Measurements from ENCODE around the gene APOD. TPM values are rescaled to one million over a fixed set of nuclear protein-coding genes. Genes with fewer than 3 reads are reported as not detected.
"Not testable (repeated sequence)": the region's sequence is repeated elsewhere in the genome, so short reads cannot be mapped to it uniquely, and the experiment has no call there.

The APOD gene
- total RNA-seq, result 1 to 10 TPM in 1 of 2 experiments, not detected in 1; 9.3 TPM

GRCh38 chr3:195583831-195584542, at the start of gene APOD:
Gene APOD (minus strand): TSS chr3:195583940. CDS start chr3:195579461, 4,479 bp downstream.
- Mint-ChIP-seq H3K4me1 (peaks cover 20% of the 10 kb centered on the region), H3K36me3 (no peaks in the 10 kb centered on the region), H3K4me3 (no peak within 1 kb of the TSS), H3K9me3 (ENCODE audit: low read depth) (no peaks in the 10 kb centered on the region), H3K27ac (no peak within 1 kb of the TSS), H3K27me3 (peaks cover 5% of the 10 kb centered on the region)
- DNase-seq, result no peak
- CTCF ChIA-PET, result interaction anchor here (1.2 kb wide), 1 partner anchor 19 kb away, joined by 3 read pairs; no protein-coding TSS in a partner anchor
- no peak for ATAC-seq

GRCh38 chr3:195633351-195633750, 49.6 kb upstream of the APOD start:
- H3K27me3 Mint-ChIP-seq, result not testable (repeated sequence)

GRCh38 chr3:195632501-195633185, 48.9 kb upstream of the APOD start:
- ATAC-seq; CTCF ChIA-PET; H3K27me3 Mint-ChIP-seq; H3K36me3 Mint-ChIP-seq; H3K4me3 Mint-ChIP-seq; DNase-seq; H3K9me3 Mint-ChIP-seq (ENCODE audit: low read depth): not testable (repeated sequence)
- Mint-ChIP-seq H3K4me1 (peaks cover 21% of the 10 kb centered on the region), H3K27ac (peak overlapping the region; percentile 67)

More at GRCh38 chr3:195633351-195633750, 49.6 kb upstream of the APOD start:
- H3K27ac Mint-ChIP-seq, result peak overlapping the region; percentile 86
- peaks cover 23% of the 10 kb centered on the region for H3K4me1 Mint-ChIP-seq
- H3K4me3 Mint-ChIP-seq, result peak overlapping the region; percentile 64
- DNase-seq; ATAC-seq; H3K9me3 Mint-ChIP-seq (ENCODE audit: low read depth); H3K36me3 Mint-ChIP-seq; CTCF ChIA-PET: not testable (repeated sequence)

GRCh38 chr3:195632046-195632445, 48.3 kb upstream of the APOD start:
- H3K36me3 Mint-ChIP-seq; CTCF ChIA-PET; H3K27me3 Mint-ChIP-seq; H3K9me3 Mint-ChIP-seq (ENCODE audit: low read depth); DNase-seq; ATAC-seq; H3K4me3 Mint-ChIP-seq: not testable (repeated sequence)
- Mint-ChIP-seq H3K4me1 (peaks cover 19% of the 10 kb centered on the region), H3K27ac (peak overlapping the region; percentile 67)

- DNase-seq; H3K27ac Mint-ChIP-seq; H3K4me3 Mint-ChIP-seq; H3K27me3 Mint-ChIP-seq; CTCF ChIA-PET; ATAC-seq; H3K9me3 Mint-ChIP-seq (ENCODE audit: low read depth); H3K36me3 Mint-ChIP-seq: not testable (repeated sequence)
- H3K4me1 Mint-ChIP-seq, result peaks cover 17% of the 10 kb centered on the region
Measured at GRCh38 chr3:195630938-195631495, 47.3 kb upstream of the APOD start.

GRCh38 chr3:195630086-195630917, 46.6 kb upstream of the APOD start:
- DNase-seq; H3K36me3 Mint-ChIP-seq; H3K27me3 Mint-ChIP-seq; H3K4me3 Mint-ChIP-seq; ATAC-seq; H3K27ac Mint-ChIP-seq; CTCF ChIA-PET; H3K9me3 Mint-ChIP-seq (ENCODE audit: low read depth): not testable (repeated sequence)
- peaks cover 16% of the 10 kb centered on the region for H3K4me1 Mint-ChIP-seq

- H3K27me3 Mint-ChIP-seq; DNase-seq; H3K27ac Mint-ChIP-seq; H3K4me3 Mint-ChIP-seq; H3K36me3 Mint-ChIP-seq; H3K9me3 Mint-ChIP-seq (ENCODE audit: low read depth); ATAC-seq; CTCF ChIA-PET: not testable (repeated sequence)
- H3K4me1 Mint-ChIP-seq, result peaks cover 20% of the 10 kb centered on the region
Measured at GRCh38 chr3:195629682-195630081, 45.9 kb upstream of the APOD start.

GRCh38 chr3:195628386-195628920, 44.7 kb upstream of the APOD start:
- not testable (repeated sequence) for H3K36me3 Mint-ChIP-seq

GRCh38 chr3:195627515-195628385, 44.0 kb upstream of the APOD start:
- H3K9me3 Mint-ChIP-seq (ENCODE audit: low read depth); CTCF ChIA-PET; H3K4me3 Mint-ChIP-seq; H3K27me3 Mint-ChIP-seq; DNase-seq; ATAC-seq; H3K27ac Mint-ChIP-seq; H3K36me3 Mint-ChIP-seq: not testable (repeated sequence)
- H3K4me1 Mint-ChIP-seq, result peaks cover 15% of the 10 kb centered on the region

More at GRCh38 chr3:195628386-195628920, 44.7 kb upstream of the APOD start:
- ATAC-seq; H3K9me3 Mint-ChIP-seq (ENCODE audit: low read depth); CTCF ChIA-PET; H3K4me3 Mint-ChIP-seq; DNase-seq; H3K27me3 Mint-ChIP-seq; H3K27ac Mint-ChIP-seq: not testable (repeated sequence)
- peaks cover 20% of the 10 kb centered on the region for H3K4me1 Mint-ChIP-seq

GRCh38 chr3:195624603-195625560, 41.1 kb upstream of the APOD start:
- CTCF ChIA-PET; H3K27me3 Mint-ChIP-seq; H3K36me3 Mint-ChIP-seq; H3K9me3 Mint-ChIP-seq (ENCODE audit: low read depth); DNase-seq: not testable (repeated sequence)
- peak overlapping the region; percentile 45 for H3K4me3 Mint-ChIP-seq
- H3K4me1 Mint-ChIP-seq, result peaks cover 22% of the 10 kb centered on the region
- peak overlapping the region; percentile 62 for H3K27ac Mint-ChIP-seq
- peak; percentile 95 for ATAC-seq

GRCh38 chr3:195624171-195624570, 40.4 kb upstream of the APOD start:
- CTCF ChIA-PET; H3K27me3 Mint-ChIP-seq; H3K36me3 Mint-ChIP-seq; H3K27ac Mint-ChIP-seq; H3K9me3 Mint-ChIP-seq (ENCODE audit: low read depth); H3K4me3 Mint-ChIP-seq; DNase-seq: not testable (repeated sequence)
- ATAC-seq, result peak; percentile 5
- H3K4me1 Mint-ChIP-seq, result peaks cover 22% of the 10 kb centered on the region
